CD4-positive, alpha-beta T cell (primary cell): ENCODE measurements around the gene MEX3B. TPM values are rescaled to one million over a fixed set of nuclear protein-coding genes. Genes with fewer than 3 reads are reported as not detected.
"Not testable (repeated sequence)": the region's sequence is repeated elsewhere in the genome, so short reads cannot be mapped to it uniquely, and the experiment has no call there.

Experiments
- ATAC-seq: fragments of 200-7000 bp; cut with Tn5 transposase; one replicate; pipeline ENCODE4 v1.10.0; 2022; ENCODE audit warnings: mild to moderate bottlenecking; ENCODE audit not compliant: poor library complexity
- CTCF ChIA-PET: fragments of 350-600 bp; sonication (Branson Sonifier 250); formaldehyde crosslinking; loops from one replicate; lab custom pipeline; 2021; ENCODE audit warnings: antibody characterized with exemption, inconsistent platforms; lab: Charles Lee
- POLR2A ChIA-PET: fragments of 350-600 bp; sonication (Branson Sonifier 250); formaldehyde crosslinking; loops from one replicate; lab custom pipeline; 2021; ENCODE audit warnings: antibody characterized with exemption, inconsistent platforms; lab: Charles Lee
- DNase-seq, 14 experiments: peaks; one replicate each; pipeline ENCODE4 v3.0.0-alpha.2; 2013 to 2020; ENCODE audit warnings: mixed read lengths in 2 of 14
- H3K27ac ChIP-seq, 2 donors: one replicate each; pipeline versions ENCODE4 v1.5.1 to v1.7.0; 2013; ENCODE audit warnings: low read length in 2 of 2, low read depth in 1 of 2, mild to moderate bottlenecking in 1 of 2
- H3K27me3 ChIP-seq, 2 experiments: 1 replicate in 1 of 2; 2 replicates in 1 of 2; pipeline versions ENCODE4 v1.6.1 to v1.7.0; 2013; ENCODE audit warnings: low read length in 2 of 2, control low read depth in 1 of 2, mild to moderate bottlenecking in 1 of 2, moderate library complexity in 1 of 2; ENCODE audit not compliant: insufficient read depth in 2 of 2, control insufficient read depth in 1 of 2
- H3K36me3 ChIP-seq: one replicate; pipeline ENCODE4 v1.6.1; 2013; ENCODE audit warnings: low read length, control low read depth; ENCODE audit not compliant: insufficient read depth
- H3K4me1 ChIP-seq: one replicate; pipeline ENCODE4 v1.6.1; 2013; ENCODE audit warnings: low read length, control low read depth; ENCODE audit not compliant: insufficient read depth
- H3K4me3 ChIP-seq: one replicate; pipeline ENCODE4 v1.5.1; 2013; ENCODE audit warnings: mild to moderate bottlenecking, low read length, moderate library complexity
- H3K9me3 ChIP-seq, 2 experiments: 1 replicate in 1 of 2; 2 replicates in 1 of 2; pipeline versions ENCODE4 v1.6.1 to v1.7.0; 2013; ENCODE audit warnings: low read length in 2 of 2, mild to moderate bottlenecking in 2 of 2, control low read depth in 1 of 2, moderate library complexity in 1 of 2; ENCODE audit not compliant: control insufficient read depth in 1 of 2, insufficient read depth in 1 of 2
- H3K27ac Mint-ChIP-seq: one replicate; pipeline ENCODE4 v1.8.0; 2020; ENCODE audit warnings: mixed read lengths
- H3K27me3 Mint-ChIP-seq: one replicate; pipeline ENCODE4 v1.8.0; 2021; ENCODE audit warnings: mixed read lengths
- H3K36me3 Mint-ChIP-seq: one replicate; pipeline ENCODE4 v1.8.0; 2021; ENCODE audit warnings: low read depth, mixed read lengths
- H3K4me1 Mint-ChIP-seq: one replicate; pipeline ENCODE4 v1.8.0; 2021; ENCODE audit warnings: low read depth, mixed read lengths
- H3K4me3 Mint-ChIP-seq: one replicate; pipeline ENCODE4 v1.8.0; 2020; ENCODE audit warnings: mild to moderate bottlenecking, mixed read lengths
- H3K9me3 Mint-ChIP-seq: one replicate; pipeline ENCODE4 v1.8.0; 2020; ENCODE audit warnings: mixed read lengths
- CTCF ChIP-seq: fragments of 200-600 bp; IDR thresholded peaks from one replicate; pipeline ENCODE4 v1.8.0; 2022; ENCODE audit warnings: antibody characterized with exemption, mild to moderate bottlenecking
- intact Hi-C, 2 experiments: fragments of 100-400 bp; cut with DNase I in 1 of 2; cut with micrococcal nuclease in 1 of 2; formaldehyde crosslinking; loops; one replicate each; pipeline versions ENCODE4 v1.15.1 to v1.9.0; 2023 to 2025; cut with DNase I, micrococcal nuclease
- total RNA-seq, 174 experiments: library from RNA in 2 of 174; stranded (reverse) in 2 of 174; gene quantifications; one replicate each; pipeline ENCODE4 v1.2.3 and lab custom pipeline; 2021 to 2026

Gene MEX3B
- total RNA-seq, 2 experiments from 2014 or later = 5.4 TPM

GRCh38 chr15:82005239-82005638 lies 40.6 kb downstream of the MEX3B start:
- H3K36me3 ChIP-seq = no peaks in the 10 kb centered on the region
- intact Hi-C loops = loop anchor here in 1 of 2 experiments (1.0 kb wide), 1 partner anchor 12 kb away; no protein-coding TSS in a partner anchor
- Mint-ChIP-seq H3K27ac (no peak overlapping the region), H3K9me3 (no peaks in the 10 kb centered on the region), H3K4me1 (no peaks in the 10 kb centered on the region), H3K36me3 (no peaks in the 10 kb centered on the region), H3K4me3 (no peak overlapping the region), H3K27me3 (no peaks in the 10 kb centered on the region)
- no peaks in the 10 kb centered on the region for H3K4me1 ChIP-seq
- no peaks in the 10 kb centered on the region for H3K27me3 ChIP-seq
- DNase-seq = no peak
- POLR2A ChIA-PET = no interaction called here
- H3K27ac ChIP-seq = no peak overlapping the region
- no peaks in the 10 kb centered on the region for H3K9me3 ChIP-seq
- ATAC-seq = no peak
- no peak overlapping the region for H3K4me3 ChIP-seq
- TF ChIP-seq CTCF = no peak
- CTCF ChIA-PET = no interaction called here

GRCh38 chr15:82003916-82004315 lies 41.9 kb downstream of the MEX3B start:
- no peak overlapping the region for H3K27ac ChIP-seq
- H3K36me3 Mint-ChIP-seq = no peaks in the 10 kb centered on the region
- H3K36me3 ChIP-seq = no peaks in the 10 kb centered on the region
- no peaks in the 10 kb centered on the region for H3K4me1 Mint-ChIP-seq
- no peaks in the 10 kb centered on the region for H3K9me3 Mint-ChIP-seq
- H3K9me3 ChIP-seq = no peaks in the 10 kb centered on the region
- ATAC-seq (no peak), DNase-seq (no peak)
- H3K27me3 ChIP-seq = no peaks in the 10 kb centered on the region
- H3K4me1 ChIP-seq = no peaks in the 10 kb centered on the region
- intact Hi-C loops = no loop called here
- no peak overlapping the region for H3K27ac Mint-ChIP-seq
- no peak for TF ChIP-seq CTCF
- H3K4me3 Mint-ChIP-seq = no peak overlapping the region
- no peaks in the 10 kb centered on the region for H3K27me3 Mint-ChIP-seq
- no peak overlapping the region for H3K4me3 ChIP-seq
- POLR2A ChIA-PET = no interaction called here
- CTCF ChIA-PET = no interaction called here

GRCh38 chr15:81995081-81995480 lies 50.7 kb downstream of the MEX3B start:
- DNase-seq, H3K27ac ChIP-seq, H3K4me3 ChIP-seq, H3K4me1 Mint-ChIP-seq, CTCF ChIA-PET, intact Hi-C loops, H3K27me3 ChIP-seq, H3K27me3 Mint-ChIP-seq, H3K4me1 ChIP-seq, H3K36me3 ChIP-seq: not testable (repeated sequence)
- POLR2A ChIA-PET = interaction anchor here (1.0 to 1.1 kb wide), 2 partner anchors 49 to 51 kb away, joined by 3 read pairs; partner anchors contain the start of gene MEX3B
- Mint-ChIP-seq H3K36me3 (peaks cover 12% of the 10 kb centered on the region), H3K4me3 (peak overlapping the region; percentile 68), H3K27ac (peak overlapping the region; percentile 74), H3K9me3 (peaks cover 20% of the 10 kb centered on the region)
- ATAC-seq = peak; percentile 65
- H3K9me3 ChIP-seq = peaks cover 7 to 21% of the 10 kb centered on the region in 2 experiments

GRCh38 chr15:81992523-81992922 lies 53.3 kb downstream of the MEX3B start:
- intact Hi-C loops = no loop called here
- peaks cover 20% of the 10 kb centered on the region for H3K9me3 Mint-ChIP-seq
- no peak overlapping the region for H3K4me3 Mint-ChIP-seq
- ChIA-PET POLR2A (no interaction called here), CTCF (no interaction called here)
- H3K4me1 ChIP-seq = no peaks in the 10 kb centered on the region
- H3K27me3 ChIP-seq = peaks cover 4 to 8% of the 10 kb centered on the region in 2 experiments
- H3K4me3 ChIP-seq = no peak overlapping the region
- H3K9me3 ChIP-seq = peaks cover 7 to 21% of the 10 kb centered on the region in 2 experiments
- H3K27ac ChIP-seq = no peak overlapping the region
- DNase-seq (no peak), ATAC-seq (no peak)
- no peak for TF ChIP-seq CTCF
- H3K36me3 ChIP-seq = no peaks in the 10 kb centered on the region
- no peak overlapping the region for H3K27ac Mint-ChIP-seq
- no peaks in the 10 kb centered on the region for H3K4me1 Mint-ChIP-seq
- peaks cover 17% of the 10 kb centered on the region for H3K36me3 Mint-ChIP-seq
- H3K27me3 Mint-ChIP-seq = peaks cover 8% of the 10 kb centered on the region
